Osteoblast (primary cell): Measurements from ENCODE around the gene MRPL46. TPM values are rescaled to one million over a fixed set of nuclear protein-coding genes. Genes with fewer than 3 reads are reported as not detected.
A peak's percentile ranks its signal among the peaks of the same experiment; 100 is the strongest.

ENCODE experiments used
- DNase-seq: peaks from one replicate; pipeline ENCODE4 v3.0.0; 2011; ENCODE audit warnings: low spot score, mixed read lengths; ENCODE audit not compliant: insufficient read length; ENCODE audit errors: missing footprints
- H2AFZ ChIP-seq: 2 replicates; pipeline ENCODE4 v1.6.0; 2011; ENCODE audit warnings: mild to moderate bottlenecking, low read length
- H3K27ac ChIP-seq: 2 replicates; pipeline ENCODE4 v1.5.1; 2011; ENCODE audit warnings: mild to moderate bottlenecking, low read depth, low read length, moderate library complexity
- H3K27me3 ChIP-seq: 2 replicates; pipeline ENCODE4 v1.6.0; 2012; ENCODE audit warnings: mild to moderate bottlenecking, control low read depth, inconsistent platforms, low read length, moderate library complexity; ENCODE audit not compliant: insufficient read depth
- H3K36me3 ChIP-seq: 2 replicates; pipeline ENCODE4 v1.5.1; 2011; ENCODE audit warnings: mild to moderate bottlenecking, low read length, control low read depth, moderate library complexity; ENCODE audit not compliant: insufficient read depth
- H3K4me1 ChIP-seq: 2 replicates; pipeline ENCODE4 v1.5.1; 2011; ENCODE audit warnings: mild to moderate bottlenecking, low read length, control low read depth, moderate library complexity; ENCODE audit not compliant: insufficient read depth
- H3K4me2 ChIP-seq: 2 replicates; pipeline ENCODE4 v1.6.0; 2011; ENCODE audit warnings: mild to moderate bottlenecking, low read length; ENCODE audit not compliant: insufficient read depth
- H3K4me3 ChIP-seq: fragments of 200-600 bp; sonication (generic); 3 replicates; pipeline ENCODE4 v1.5.1; 2012; ENCODE audit warnings: mild to moderate bottlenecking, low read length, inconsistent platforms; ENCODE audit not compliant: insufficient read depth
- H3K79me2 ChIP-seq: 2 replicates; pipeline ENCODE4 v1.6.0; 2012; ENCODE audit warnings: mild to moderate bottlenecking, low read length, control low read depth, inconsistent platforms; ENCODE audit not compliant: insufficient read depth
- H3K9me3 ChIP-seq: 2 replicates; pipeline ENCODE4 v1.5.1; 2011; ENCODE audit warnings: low read depth, low read length, control low read depth
- H4K20me1 ChIP-seq: 2 replicates; pipeline ENCODE4 v1.6.0; 2012; ENCODE audit warnings: mild to moderate bottlenecking, low read length, control low read depth; ENCODE audit not compliant: insufficient read depth
- CTCF ChIP-seq: IDR thresholded peaks from 2 replicates; pipeline ENCODE4 v1.5.1; 2011; ENCODE audit warnings: mild to moderate bottlenecking, low read depth, low read length, moderate library complexity; ENCODE audit errors: extremely low read depth
- total RNA-seq: library from RNA; depleted of rRNA; stranded (reverse); fragments of >200 nt; gene quantifications from 2 replicates; pipeline ENCODE4 v1.2.3, GENCODE V29; 2012

MRPL46 gene
- total RNA-seq, 1 donor = 11.2 TPM

- H3K27me3 ChIP-seq = peaks cover 35% of the 10 kb centered on the region
- H3K79me2 ChIP-seq = no peaks in the 10 kb centered on the region
- H2AFZ ChIP-seq = no peak overlapping the region
- no peaks in the 10 kb centered on the region for H3K36me3 ChIP-seq
- H3K9me3 ChIP-seq = no peaks in the 10 kb centered on the region
- no peak overlapping the region for H3K27ac ChIP-seq
- H3K4me3 ChIP-seq = no peak overlapping the region
- no peaks in the 10 kb centered on the region for H3K4me1 ChIP-seq
- DNase-seq = no peak
- H4K20me1 ChIP-seq = no peaks in the 10 kb centered on the region
- H3K4me2 ChIP-seq = no peak overlapping the region
- TF ChIP-seq CTCF = no peak
Observed at GRCh38 chr15:88430051-88430450, 37.1 kb downstream of the MRPL46 start.

- no peaks in the 10 kb centered on the region for H3K9me3 ChIP-seq
- H3K27me3 ChIP-seq = peaks cover 38% of the 10 kb centered on the region
- H2AFZ ChIP-seq = no peak overlapping the region
- TF ChIP-seq CTCF = no peak
- no peaks in the 10 kb centered on the region for H4K20me1 ChIP-seq
- H3K4me3 ChIP-seq = no peak overlapping the region
- H3K4me1 ChIP-seq = no peaks in the 10 kb centered on the region
- no peak overlapping the region for H3K27ac ChIP-seq
- DNase-seq = peak; percentile 10
- H3K4me2 ChIP-seq = no peak overlapping the region
- H3K36me3 ChIP-seq = no peaks in the 10 kb centered on the region
- no peaks in the 10 kb centered on the region for H3K79me2 ChIP-seq
Observed at GRCh38 chr15:88428805-88429605, 38.2 kb downstream of the MRPL46 start.

- no peak overlapping the region for H3K4me3 ChIP-seq
- no peaks in the 10 kb centered on the region for H3K79me2 ChIP-seq
- H4K20me1 ChIP-seq = no peaks in the 10 kb centered on the region
- H3K4me2 ChIP-seq = no peak overlapping the region
- no peak overlapping the region for H2AFZ ChIP-seq
- DNase-seq = peak; percentile 21
- no peaks in the 10 kb centered on the region for H3K9me3 ChIP-seq
- H3K27ac ChIP-seq = no peak overlapping the region
- no peaks in the 10 kb centered on the region for H3K36me3 ChIP-seq
- no peak for TF ChIP-seq CTCF
- H3K4me1 ChIP-seq = no peaks in the 10 kb centered on the region
- H3K27me3 ChIP-seq = peaks cover 38% of the 10 kb centered on the region
Observed at GRCh38 chr15:88428053-88428452, 39.1 kb downstream of the MRPL46 start.

- H2AFZ ChIP-seq = no peak overlapping the region
- no peaks in the 10 kb centered on the region for H3K4me1 ChIP-seq
- H3K27ac ChIP-seq = no peak overlapping the region
- H3K4me2 ChIP-seq = no peak overlapping the region
- no peak overlapping the region for H3K4me3 ChIP-seq
- TF ChIP-seq CTCF = no peak
- peaks cover 38% of the 10 kb centered on the region for H3K27me3 ChIP-seq
- H3K9me3 ChIP-seq = no peaks in the 10 kb centered on the region
- no peaks in the 10 kb centered on the region for H3K36me3 ChIP-seq
- no peaks in the 10 kb centered on the region for H4K20me1 ChIP-seq
- DNase-seq = no peak
- H3K79me2 ChIP-seq = no peaks in the 10 kb centered on the region
Observed at GRCh38 chr15:88426304-88426703, 40.9 kb downstream of the MRPL46 start.
